Lower lobe of right lung (tissue), 2 donors: ENCODE measurements around the gene TRABD2A. TPM values are rescaled to one million over a fixed set of nuclear protein-coding genes. Genes with fewer than 3 reads are reported as not detected.

ENCODE experiments used
- ATAC-seq, 2 donors: fragments of 200-7000 bp; cut with Tn5 transposase; one replicate each; pipeline ENCODE4 v1.9.1; 2020 to 2022; ENCODE audit warnings: mild to moderate bottlenecking in 2 of 2, moderate library complexity in 2 of 2
- DNase-seq: peaks from one replicate; pipeline ENCODE4 v3.0.0-alpha.2; 2020
- H3K27ac ChIP-seq: fragments of 200-600 bp; one replicate; pipeline ENCODE4 v1.8.0; 2022
- H3K27me3 ChIP-seq: fragments of 200-600 bp; one replicate; pipeline ENCODE4 v1.8.0; 2022; ENCODE audit warnings: low read depth
- H3K36me3 ChIP-seq: fragments of 200-600 bp; one replicate; pipeline ENCODE4 v1.8.0; 2022; ENCODE audit warnings: mild to moderate bottlenecking
- H3K4me1 ChIP-seq: fragments of 200-600 bp; one replicate; pipeline ENCODE4 v1.8.0; 2022
- H3K4me3 ChIP-seq: fragments of 200-600 bp; one replicate; pipeline ENCODE4 v1.8.0; 2022; ENCODE audit warnings: mild to moderate bottlenecking
- H3K9me3 ChIP-seq: fragments of 200-600 bp; one replicate; pipeline ENCODE4 v1.8.0; 2022
- CTCF ChIP-seq: fragments of 200-600 bp; IDR thresholded peaks from one replicate; pipeline ENCODE4 v1.8.0; 2022; ENCODE audit warnings: antibody characterized with exemption, mild to moderate bottlenecking
- intact Hi-C: fragments of 100-400 bp; cut with DNase I; formaldehyde crosslinking; loops from one replicate; pipeline ENCODE4 v1.11.0; 2022
- total RNA-seq: library from RNA; stranded (reverse); fragmentation: NEBNext Ultra II Directional; extraction: Animal tissue kit (Norgen Biotek cat#: 25700); gene quantifications from one replicate; pipeline ENCODE4 v1.2.1, GENCODE V29; 2021
- donor health status: DM: no; HTN: yes; CAD: no; lungs with severe emphysema.

The TRABD2A gene
- total RNA-seq, 1 donor from 2014 or later, result 5.4 TPM

GRCh38 chr2:84788498-84788897, 92.4 kb downstream of the TRABD2A start:
- DNase-seq (no peak), ATAC-seq (no peak)
- Histone ChIP-seq H3K9me3 (no peaks in the 10 kb centered on the region), H3K4me3 (no peak overlapping the region), H3K36me3 (no peaks in the 10 kb centered on the region), H3K27me3 (no peaks in the 10 kb centered on the region), H3K27ac (no peak overlapping the region), H3K4me1 (no peaks in the 10 kb centered on the region)
- intact Hi-C loops, result no loop called here
- TF ChIP-seq CTCF, result no peak

- no peaks in the 10 kb centered on the region for H3K4me1 ChIP-seq
- no peak for TF ChIP-seq CTCF
- ATAC-seq, result no peak
- no peaks in the 10 kb centered on the region for H3K36me3 ChIP-seq
- no peak overlapping the region for H3K27ac ChIP-seq
- intact Hi-C loops, result no loop called here
- H3K4me3 ChIP-seq, result no peak overlapping the region
- H3K9me3 ChIP-seq, result no peaks in the 10 kb centered on the region
- no peak for DNase-seq
- no peaks in the 10 kb centered on the region for H3K27me3 ChIP-seq
Observed at GRCh38 chr2:84788027-84788426, 92.9 kb downstream of the TRABD2A start.

- no peak overlapping the region for H3K27ac ChIP-seq
- TF ChIP-seq CTCF, result no peak
- no peaks in the 10 kb centered on the region for H3K9me3 ChIP-seq
- no peaks in the 10 kb centered on the region for H3K27me3 ChIP-seq
- DNase-seq, result no peak
- intact Hi-C loops, result no loop called here
- peaks cover 6% of the 10 kb centered on the region for H3K4me1 ChIP-seq
- H3K36me3 ChIP-seq, result no peaks in the 10 kb centered on the region
- H3K4me3 ChIP-seq, result no peak overlapping the region
- no peak for ATAC-seq
Observed at GRCh38 chr2:84786601-84787000, 94.3 kb downstream of the TRABD2A start.

GRCh38 chr2:84785950-84786349, 94.9 kb downstream of the TRABD2A start:
- no peak for DNase-seq
- H3K4me3 ChIP-seq, result no peak overlapping the region
- no peak for TF ChIP-seq CTCF
- intact Hi-C loops, result no loop called here
- no peaks in the 10 kb centered on the region for H3K9me3 ChIP-seq
- no peaks in the 10 kb centered on the region for H3K36me3 ChIP-seq
- peaks cover 6% of the 10 kb centered on the region for H3K4me1 ChIP-seq
- no peaks in the 10 kb centered on the region for H3K27me3 ChIP-seq
- no peak overlapping the region for H3K27ac ChIP-seq
- ATAC-seq, result no peak

- DNase-seq (no peak), ATAC-seq (peak; percentile 42 to 65)
- Histone ChIP-seq H3K9me3 (no peaks in the 10 kb centered on the region), H3K27ac (peak overlapping the region; percentile 12), H3K27me3 (no peaks in the 10 kb centered on the region), H3K36me3 (no peaks in the 10 kb centered on the region), H3K4me1 (peaks cover 6% of the 10 kb centered on the region), H3K4me3 (no peak overlapping the region)
- TF ChIP-seq CTCF, result no peak
- intact Hi-C loops, result no loop called here
Observed at GRCh38 chr2:84782717-84783442, 98.0 kb downstream of the TRABD2A start.
